ENCODE data around the gene TMC4.
"Not testable (repeated sequence)": the region's sequence is repeated elsewhere in the genome, so short reads cannot be mapped to it uniquely, and the experiment has no call there.

TMC4 gene

GRCh38 chr19:54190503-54191010, 17.6 kb upstream of the TMC4 start:
- Mint-ChIP-seq H3K4me3 (peak overlapping the region; percentile 88 to 90), H3K27ac (peak overlapping the region; percentile 99), H3K27me3 (no peaks in the 10 kb centered on the region), H3K9me3 (no peaks in the 10 kb centered on the region), H3K4me1 (peaks cover 48% of the 10 kb centered on the region)
- ATAC-seq (peak; percentile 74), DNase-seq (peak; percentile 100)

DNA sequence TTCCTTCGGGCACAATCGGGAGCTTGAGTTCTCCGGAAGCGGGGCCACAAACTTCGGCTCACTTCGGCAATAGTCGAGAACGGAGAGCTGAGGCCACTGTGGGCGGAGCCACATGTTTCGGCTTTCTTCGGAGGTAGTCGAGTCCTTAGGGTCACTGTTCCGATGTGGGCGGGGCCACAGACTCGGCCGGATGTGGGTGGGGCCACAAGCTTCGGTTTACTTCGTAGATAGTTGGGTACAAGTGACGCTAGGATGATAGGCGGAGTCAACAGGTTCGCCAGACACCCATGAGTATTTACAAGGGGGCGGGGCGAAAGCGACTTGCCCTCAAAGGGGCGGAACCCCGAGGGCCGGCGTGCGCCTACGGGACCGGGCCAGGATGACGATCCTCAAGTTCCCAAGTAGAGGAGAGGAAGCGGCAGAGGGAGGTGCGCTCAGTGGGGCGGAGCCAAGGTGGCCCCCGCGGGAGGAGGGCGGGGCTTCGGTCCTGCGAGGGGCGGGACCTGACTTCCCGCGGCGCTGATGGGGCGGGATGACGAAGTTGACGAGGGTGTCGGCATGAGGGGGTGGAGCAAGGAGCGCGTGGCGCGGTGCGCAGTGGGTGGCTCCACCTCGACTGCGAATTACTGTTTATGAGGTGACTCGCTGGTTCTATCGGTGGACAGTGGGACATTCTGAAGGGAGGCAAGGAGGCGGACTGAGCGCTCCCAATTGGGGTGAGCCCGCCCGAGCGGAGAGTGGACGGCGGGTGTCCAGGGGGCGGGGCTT, 17.0 kb upstream of the TMC4 start:
- DNase-seq (peak; percentile 100), ATAC-seq (peak; percentile 71)
- peaks cover 48% of the 10 kb centered on the region for H3K4me1 Mint-ChIP-seq
- H3K4me3 Mint-ChIP-seq: peak overlapping the region; percentile 88 to 90
- peak overlapping the region; percentile 99 for H3K27ac Mint-ChIP-seq
- H3K9me3 Mint-ChIP-seq: no peaks in the 10 kb centered on the region
- no peaks in the 10 kb centered on the region for H3K27me3 Mint-ChIP-seq

- ATAC-seq: peak; percentile 31
- H3K4me1 Mint-ChIP-seq: peaks cover 48% of the 10 kb centered on the region
- H3K9me3 Mint-ChIP-seq: no peaks in the 10 kb centered on the region
- no peak for DNase-seq
- no peaks in the 10 kb centered on the region for H3K27me3 Mint-ChIP-seq
- peak within 1 kb of the TSS; percentile 99 for H3K27ac Mint-ChIP-seq
- H3K4me3 Mint-ChIP-seq: peak within 1 kb of the TSS; percentile 88 to 90
Observed at GRCh38 chr19:54189145-54189734, 16.3 kb upstream of the TMC4 start, which contains the start of gene MBOAT7. Gene MBOAT7 (minus strand): TSS chr19:54189580. CDS start chr19:54188508, 1,072 bp downstream.

GRCh38 chr19:54188215-54188871, 15.4 kb upstream of the TMC4 start:
- H3K27ac Mint-ChIP-seq: peak overlapping the region; percentile 86 to 87
- peak in 1 of 2 donors; percentile 33 for DNase-seq
- H3K4me1 Mint-ChIP-seq: peaks cover 45% of the 10 kb centered on the region
- H3K4me3 Mint-ChIP-seq: peak overlapping the region; percentile 88 to 90
- no peak for ATAC-seq
- H3K27me3 Mint-ChIP-seq: no peaks in the 10 kb centered on the region
- H3K9me3 Mint-ChIP-seq: no peaks in the 10 kb centered on the region

DNA sequence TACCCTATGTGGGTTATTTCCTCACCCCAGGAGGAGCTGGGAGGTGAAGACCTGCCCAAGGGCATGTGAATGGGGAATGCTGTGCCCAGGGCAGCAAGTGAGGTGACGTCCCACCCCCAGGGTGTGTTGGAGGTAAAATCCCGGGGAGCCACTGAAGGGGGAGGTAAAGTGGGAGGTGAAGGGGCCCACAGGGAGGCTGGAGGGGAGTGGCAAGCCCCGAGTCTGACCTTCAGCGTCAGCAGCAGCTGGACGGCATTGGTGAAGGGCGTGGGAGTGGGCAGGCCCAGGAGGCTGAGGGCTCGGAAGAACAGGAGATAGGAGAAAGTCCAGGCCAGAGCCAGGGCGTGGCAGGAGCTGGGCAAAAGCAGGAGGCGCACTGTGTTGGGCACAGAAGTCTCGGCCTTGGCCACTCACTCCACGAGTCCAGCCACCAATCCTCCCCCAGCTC, 14.0 kb upstream of the TMC4 start:
- peaks cover 31% of the 10 kb centered on the region for H3K4me1 Mint-ChIP-seq
- H3K4me3 Mint-ChIP-seq: peak overlapping the region; percentile 49 to 90
- ATAC-seq: no peak
- DNase-seq: no peak
- H3K9me3 Mint-ChIP-seq: no peaks in the 10 kb centered on the region
- H3K27me3 Mint-ChIP-seq: no peaks in the 10 kb centered on the region
- H3K27ac Mint-ChIP-seq: peak overlapping the region in 1 of 2 donors; percentile 19

- no peaks in the 10 kb centered on the region for H3K27me3 Mint-ChIP-seq
- DNase-seq: no peak
- ATAC-seq: no peak
- peaks cover 25% of the 10 kb centered on the region for H3K4me1 Mint-ChIP-seq
- no peaks in the 10 kb centered on the region for H3K9me3 Mint-ChIP-seq
- no peak overlapping the region for H3K4me3 Mint-ChIP-seq
- H3K27ac Mint-ChIP-seq: no peak overlapping the region
Observed at GRCh38 chr19:54186351-54186750, 13.4 kb upstream of the TMC4 start.

DNA sequence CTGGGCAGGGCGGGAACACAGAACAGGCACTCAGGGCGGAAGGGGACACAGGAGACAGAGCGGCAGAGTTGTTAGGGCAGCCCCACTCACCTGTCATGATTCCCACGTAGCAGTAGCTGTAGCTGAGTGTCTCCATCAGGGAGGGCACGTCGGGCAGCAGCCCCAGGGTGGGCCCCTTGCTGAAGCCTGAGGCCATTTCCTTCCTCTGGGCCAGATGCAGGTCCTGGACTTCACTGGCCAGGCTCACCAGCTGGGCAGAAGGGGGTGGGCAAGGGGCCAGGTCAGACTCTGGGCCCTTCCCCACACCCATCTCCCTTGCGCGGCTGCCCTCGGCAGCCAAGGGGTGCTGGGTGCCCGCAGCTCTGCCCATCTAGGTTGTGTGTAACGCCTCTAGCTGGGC, 10.5 kb upstream of the TMC4 start:
- DNase-seq (no peak), ATAC-seq (no peak)
- H3K27ac Mint-ChIP-seq: no peak overlapping the region

GRCh38 chr19:54181894-54182293, 8.9 kb upstream of the TMC4 start:
- not testable (repeated sequence) for H3K4me3 Mint-ChIP-seq, ATAC-seq, H3K9me3 Mint-ChIP-seq, H3K4me1 Mint-ChIP-seq, DNase-seq, H3K27ac Mint-ChIP-seq, H3K27me3 Mint-ChIP-seq

More for the DNA sequence above, 10.5 kb upstream of the TMC4 start:
- Mint-ChIP-seq H3K9me3 (no peaks in the 10 kb centered on the region), H3K27me3 (no peaks in the 10 kb centered on the region), H3K4me1 (peaks cover 21% of the 10 kb centered on the region), H3K4me3 (no peak overlapping the region)

DNA sequence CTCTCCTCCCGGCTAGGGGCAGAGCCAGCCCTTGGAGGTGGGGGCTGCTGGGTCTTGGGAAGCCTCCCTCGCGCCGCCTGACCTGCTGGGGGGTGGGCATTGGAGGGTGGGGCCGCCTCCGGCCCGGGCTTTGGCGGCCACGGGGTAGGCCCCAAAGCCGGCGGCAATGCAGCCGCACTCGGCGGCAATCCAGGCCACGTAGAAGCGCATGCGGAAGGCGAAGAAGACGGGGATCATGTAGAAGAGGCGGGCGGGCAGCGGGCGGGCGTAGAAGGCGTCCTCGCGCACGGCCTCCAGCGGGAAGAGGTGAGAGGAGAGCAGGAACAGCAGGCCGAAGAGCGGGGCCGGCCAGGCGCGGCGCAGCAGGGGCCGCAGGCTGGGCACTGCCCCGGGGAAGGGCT, 7.7 kb upstream of the TMC4 start:
- no peaks in the 10 kb centered on the region for H3K9me3 Mint-ChIP-seq
- DNase-seq (no peak), ATAC-seq (no peak)
- H3K4me3 Mint-ChIP-seq: no peak overlapping the region
- H3K4me1 Mint-ChIP-seq: no peaks in the 10 kb centered on the region
- H3K27ac Mint-ChIP-seq: no peak overlapping the region
- no peaks in the 10 kb centered on the region for H3K27me3 Mint-ChIP-seq

- no peaks in the 10 kb centered on the region for H3K27me3 Mint-ChIP-seq
- H3K4me1 Mint-ChIP-seq: no peaks in the 10 kb centered on the region
- H3K27ac Mint-ChIP-seq: no peak overlapping the region
- no peak overlapping the region for H3K4me3 Mint-ChIP-seq
- no peaks in the 10 kb centered on the region for H3K9me3 Mint-ChIP-seq
- DNase-seq (no peak), ATAC-seq (no peak)
Observed at GRCh38 chr19:54179921-54180461, 7.0 kb upstream of the TMC4 start.

DNA sequence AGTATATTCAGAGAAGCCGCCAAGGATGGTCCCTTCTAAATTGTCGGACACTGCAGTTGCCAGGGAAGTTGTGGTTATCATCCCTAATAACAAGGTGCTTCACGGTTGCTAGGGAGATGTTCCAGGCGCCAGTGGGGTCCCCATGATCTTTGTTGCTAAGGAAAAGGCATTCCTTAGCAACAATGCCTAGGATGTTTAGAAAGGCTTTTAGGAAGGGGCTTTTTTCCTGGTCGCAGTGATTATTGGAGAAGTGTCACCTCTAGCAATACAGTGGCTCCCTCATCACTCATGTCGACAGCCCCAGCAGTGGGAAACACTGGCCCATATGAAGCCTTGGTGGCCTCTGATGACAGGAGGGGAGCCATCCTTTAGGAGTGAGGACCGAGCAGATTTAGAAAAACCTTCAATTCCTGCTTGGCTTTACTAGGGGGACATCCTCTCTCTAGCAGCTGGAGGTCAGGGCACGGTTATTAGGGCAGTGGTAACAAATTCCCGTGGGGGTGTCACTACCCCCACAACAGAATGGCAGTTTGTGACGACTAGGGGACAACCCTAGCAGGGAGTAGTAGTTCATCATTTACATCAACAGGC, 6.4 kb upstream of the TMC4 start:
- no peaks in the 10 kb centered on the region for H3K4me1 Mint-ChIP-seq
- H3K27ac Mint-ChIP-seq: no peak overlapping the region
- no peaks in the 10 kb centered on the region for H3K27me3 Mint-ChIP-seq
- ATAC-seq (no peak), DNase-seq (no peak)
- H3K4me3 Mint-ChIP-seq: no peak overlapping the region
- no peaks in the 10 kb centered on the region for H3K9me3 Mint-ChIP-seq

DNA sequence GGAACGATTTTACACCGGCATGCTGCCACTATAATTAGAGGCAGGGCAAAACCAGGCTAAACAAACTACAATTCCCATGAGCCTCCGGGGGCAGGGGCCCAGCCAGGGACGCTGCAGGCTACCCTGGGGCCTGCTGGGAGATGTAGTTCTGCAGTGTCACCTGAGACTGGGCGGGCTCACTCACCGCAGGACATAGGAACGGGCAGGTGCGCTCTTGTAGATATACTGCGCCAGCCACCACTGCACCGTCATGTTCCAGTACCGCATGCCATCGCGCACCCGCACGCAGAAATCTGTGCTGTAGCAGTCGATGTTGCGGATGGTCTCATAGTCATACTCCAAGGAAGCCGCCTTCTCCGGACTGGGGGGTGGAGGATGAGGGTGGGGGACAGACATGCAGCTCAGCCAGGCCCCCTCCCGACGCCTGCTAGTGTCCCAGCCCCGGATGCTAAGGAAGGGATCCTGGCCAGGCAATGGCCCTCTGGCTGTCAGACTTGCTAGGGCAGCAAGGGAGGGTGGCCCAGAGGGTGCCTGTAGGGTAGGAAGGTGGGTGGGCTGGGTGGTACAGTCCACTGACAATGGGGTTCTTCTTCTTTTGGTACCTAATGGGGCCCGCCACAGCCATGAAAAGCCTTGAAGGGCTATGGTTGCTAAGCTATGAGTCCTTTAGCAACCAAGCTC, 5.8 kb upstream of the TMC4 start:
- ATAC-seq (peak; percentile 81), DNase-seq (no peak)
- H3K27ac Mint-ChIP-seq: no peak overlapping the region
- H3K4me3 Mint-ChIP-seq: no peak overlapping the region
- no peaks in the 10 kb centered on the region for H3K9me3 Mint-ChIP-seq
- H3K4me1 Mint-ChIP-seq: peaks cover 1% of the 10 kb centered on the region
- no peaks in the 10 kb centered on the region for H3K27me3 Mint-ChIP-seq

DNA sequence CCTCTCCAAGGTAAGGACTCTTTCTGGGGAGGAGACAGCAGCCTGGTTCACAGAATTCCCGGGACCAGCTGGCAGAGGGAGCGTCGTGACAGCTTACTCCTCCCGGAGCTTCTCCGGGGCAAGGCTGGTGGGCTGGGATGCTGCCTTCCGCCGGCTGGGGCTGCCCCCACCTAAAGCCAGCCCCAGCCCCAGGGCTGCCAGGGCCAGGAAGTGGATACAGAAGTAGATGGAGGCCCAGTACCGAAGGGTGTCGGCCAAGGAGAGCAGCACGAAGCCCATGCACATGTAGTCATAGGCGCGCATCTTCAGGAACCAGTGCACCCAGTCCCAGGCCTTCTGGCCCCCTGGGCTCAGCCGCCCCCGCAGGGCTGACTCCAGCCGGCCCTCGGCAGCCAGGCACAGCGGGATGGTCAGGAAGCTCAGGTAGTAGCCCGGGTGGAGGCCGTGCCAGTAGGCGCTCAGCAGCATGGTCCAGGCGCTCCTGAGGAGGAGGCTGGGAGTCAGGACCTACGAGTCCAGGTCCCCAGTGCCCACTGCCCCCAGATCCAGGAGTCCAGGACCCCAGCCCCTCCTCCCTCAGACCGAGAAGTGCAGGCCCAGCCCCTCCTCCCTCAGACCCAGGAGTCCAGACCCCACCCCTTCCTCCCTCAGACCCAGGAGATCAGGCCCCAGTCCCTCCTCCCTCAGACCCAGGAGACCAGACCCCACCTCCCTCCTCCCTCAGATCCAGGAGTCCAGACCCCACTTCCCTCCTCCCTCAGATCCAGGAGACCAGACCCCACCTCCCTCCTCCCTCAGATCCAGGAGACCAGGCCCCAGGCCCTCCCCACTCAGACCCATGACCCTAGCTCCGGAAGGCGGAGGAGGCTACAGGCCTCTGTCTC, 1.2 kb upstream of the TMC4 start:
- no peak overlapping the region for H3K4me3 Mint-ChIP-seq
- H3K9me3 Mint-ChIP-seq: no peaks in the 10 kb centered on the region
- ATAC-seq (no peak), DNase-seq (no peak)
- peaks cover 18% of the 10 kb centered on the region for H3K4me1 Mint-ChIP-seq
- no peaks in the 10 kb centered on the region for H3K27me3 Mint-ChIP-seq
- H3K27ac Mint-ChIP-seq: peak overlapping the region in 1 of 2 donors; percentile 74

DNA sequence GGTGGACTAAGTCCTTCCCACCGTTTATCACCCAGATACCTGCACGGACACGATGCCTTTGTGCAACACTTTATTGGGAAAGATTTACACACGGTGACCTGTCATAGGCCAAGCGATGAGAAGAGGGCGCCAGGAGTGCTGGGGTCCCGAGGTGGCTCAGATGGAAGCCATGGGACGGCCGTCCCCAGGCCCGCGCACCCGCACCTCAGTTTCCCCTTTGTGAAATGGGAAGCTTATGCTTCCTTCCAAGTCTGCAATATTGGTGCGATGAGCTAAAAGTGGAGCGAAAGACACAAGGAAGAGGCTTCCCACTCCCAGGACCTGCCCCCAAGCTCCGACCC, 369 bp upstream of the TMC4 start:
- Mint-ChIP-seq H3K4me1 (peaks cover 21% of the 10 kb centered on the region), H3K9me3 (no peaks in the 10 kb centered on the region)

More for the DNA sequence above, 369 bp upstream of the TMC4 start:
- no peaks in the 10 kb centered on the region for H3K27me3 Mint-ChIP-seq
- ATAC-seq (no peak), DNase-seq (no peak)
- H3K27ac Mint-ChIP-seq: no peak overlapping the region
- no peak overlapping the region for H3K4me3 Mint-ChIP-seq

Data from stimulated activated naive CD8-positive, alpha-beta T cell treated with anti-CD3 and anti-CD28 coated beads, Interleukin-15, amount 100 ng/mL, for 72 hours (primary cell).